Measurements from ENCODE around the gene MPL.

The MPL gene

DNA sequence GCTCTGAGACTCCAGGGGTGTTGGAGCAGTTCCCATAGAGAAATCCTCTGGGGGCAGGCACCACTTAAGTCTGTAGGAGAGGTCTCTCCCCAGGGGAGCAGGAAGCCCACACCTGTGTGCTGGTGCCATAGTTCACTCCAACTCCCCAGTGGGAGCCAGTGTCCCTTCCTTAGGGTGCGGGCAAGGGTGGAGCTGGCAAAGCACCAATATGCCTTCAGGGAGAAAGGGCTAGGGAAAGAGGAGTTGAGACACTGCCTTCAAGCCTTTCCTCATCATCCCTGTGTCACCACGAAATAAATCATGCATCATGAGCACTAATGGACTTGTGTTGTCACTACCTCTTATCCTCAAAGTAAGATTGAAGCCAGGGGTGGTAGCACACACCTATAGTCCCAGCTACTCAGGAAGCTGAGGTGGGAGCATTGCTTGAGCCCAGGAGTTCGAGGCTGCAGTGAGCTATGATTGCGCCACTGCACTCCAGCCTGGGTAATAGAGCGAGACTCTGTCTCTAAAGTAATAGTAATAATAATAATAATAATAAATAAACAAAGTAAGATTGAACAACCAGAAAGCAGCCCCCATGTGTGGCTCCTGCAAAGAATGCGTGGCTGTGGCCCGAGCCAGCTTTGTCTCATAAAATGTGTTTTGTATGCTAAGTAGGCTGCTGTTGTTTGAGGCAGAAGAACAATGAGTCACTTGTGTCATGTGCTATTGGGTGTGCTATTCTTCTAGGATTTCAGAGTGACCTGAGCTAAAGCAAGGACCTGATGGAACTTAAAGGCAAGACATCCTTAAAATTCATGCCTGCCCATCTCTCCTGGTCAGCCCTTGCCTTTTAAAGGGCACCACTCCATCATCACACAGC, 43.5 kb upstream of the MPL start:
- in situ Hi-C loops (cut with MboI; ENCODE audit: low sequenced_read_pairs, unreplicated experiment) = no loop called here
- TF ChIP-seq, protein P1, sequence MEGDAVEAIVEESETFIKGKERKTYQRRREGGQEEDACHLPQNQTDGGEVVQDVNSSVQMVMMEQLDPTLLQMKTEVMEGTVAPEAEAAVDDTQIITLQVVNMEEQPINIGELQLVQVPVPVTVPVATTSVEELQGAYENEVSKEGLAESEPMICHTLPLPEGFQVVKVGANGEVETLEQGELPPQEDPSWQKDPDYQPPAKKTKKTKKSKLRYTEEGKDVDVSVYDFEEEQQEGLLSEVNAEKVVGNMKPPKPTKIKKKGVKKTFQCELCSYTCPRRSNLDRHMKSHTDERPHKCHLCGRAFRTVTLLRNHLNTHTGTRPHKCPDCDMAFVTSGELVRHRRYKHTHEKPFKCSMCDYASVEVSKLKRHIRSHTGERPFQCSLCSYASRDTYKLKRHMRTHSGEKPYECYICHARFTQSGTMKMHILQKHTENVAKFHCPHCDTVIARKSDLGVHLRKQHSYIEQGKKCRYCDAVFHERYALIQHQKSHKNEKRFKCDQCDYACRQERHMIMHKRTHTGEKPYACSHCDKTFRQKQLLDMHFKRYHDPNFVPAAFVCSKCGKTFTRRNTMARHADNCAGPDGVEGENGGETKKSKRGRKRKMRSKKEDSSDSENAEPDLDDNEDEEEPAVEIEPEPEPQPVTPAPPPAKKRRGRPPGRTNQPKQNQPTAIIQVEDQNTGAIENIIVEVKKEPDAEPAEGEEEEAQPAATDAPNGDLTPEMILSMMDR (IDR thresholded peaks at IDR 0.05; ENCODE audit: borderline replicate concordance, control extremely low read depth, extremely low read depth, insufficient read depth, missing control alignments) = no peak
- DNase-seq (ENCODE audit: low spot score) = no peak

DNA sequence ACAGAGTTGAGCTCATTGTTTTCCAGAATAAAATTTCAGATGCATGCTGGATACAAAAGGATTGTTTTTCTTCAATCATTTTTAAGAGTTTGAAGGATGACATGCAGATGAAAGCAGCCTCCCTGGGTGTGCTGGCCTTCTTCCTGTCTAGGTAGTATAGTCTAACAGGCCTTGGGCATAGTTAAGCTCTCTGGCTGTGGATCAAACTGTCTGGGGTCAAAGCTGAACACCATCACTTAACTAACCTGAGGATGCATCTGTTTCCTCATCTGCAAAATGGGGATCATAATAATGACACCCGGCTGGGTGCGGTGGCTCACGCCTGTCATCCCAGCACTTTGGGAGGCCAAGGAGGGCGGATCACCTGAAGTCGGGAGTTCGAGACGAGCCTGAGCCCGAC, 42.9 kb upstream of the MPL start:
- TF ChIP-seq, protein P1 (IDR thresholded peaks at IDR 0.05; ENCODE audit: borderline replicate concordance, control extremely low read depth, extremely low read depth, insufficient read depth, missing control alignments) = no peak
- no peak for DNase-seq (ENCODE audit: low spot score)
- in situ Hi-C loops (cut with MboI; ENCODE audit: low sequenced_read_pairs, unreplicated experiment) = no loop called here

DNA sequence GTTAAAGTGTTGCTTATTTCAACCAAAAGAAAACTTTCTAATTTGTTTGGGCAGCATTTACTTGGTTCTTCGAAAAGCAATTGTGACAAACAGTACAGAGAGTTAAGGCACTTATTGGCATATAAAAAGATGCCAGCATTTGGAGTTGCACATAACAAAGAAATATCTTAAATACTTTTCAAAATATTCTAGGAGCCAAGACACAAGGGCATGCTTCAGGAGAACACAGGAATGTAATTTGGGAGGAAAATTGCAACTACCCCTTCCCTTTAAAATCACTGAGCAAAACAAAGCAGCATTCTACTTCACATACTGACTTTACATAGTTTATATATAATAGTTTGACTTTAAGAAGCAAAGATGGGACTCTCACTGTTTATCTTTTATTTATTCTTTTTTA, 41.4 kb upstream of the MPL start:
- in situ Hi-C loops (cut with MboI; ENCODE audit: low sequenced_read_pairs, unreplicated experiment) = no loop called here

DNA sequence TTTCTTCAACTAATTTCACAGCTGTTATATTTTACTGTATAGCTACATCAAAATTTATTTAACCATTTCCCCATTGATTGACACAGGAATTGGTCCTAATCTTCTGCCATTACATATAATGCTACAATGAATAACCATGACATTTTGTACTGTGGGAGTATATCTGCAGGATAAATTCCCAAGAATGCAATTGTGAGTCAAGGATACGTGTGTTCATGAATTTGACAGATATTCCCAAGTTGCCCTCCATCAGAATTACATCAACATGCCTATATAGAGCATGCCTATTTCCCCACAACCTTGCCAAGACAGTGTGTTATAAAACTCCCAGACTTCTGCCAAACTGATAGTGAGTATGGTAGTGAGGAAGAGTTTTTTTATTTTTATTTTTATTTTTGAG, 39.6 kb upstream of the MPL start:
- in situ Hi-C loops (cut with MboI; ENCODE audit: low sequenced_read_pairs, unreplicated experiment) = no loop called here
- TF ChIP-seq, protein P1 (IDR thresholded peaks at IDR 0.05; ENCODE audit: borderline replicate concordance, control extremely low read depth, extremely low read depth, insufficient read depth, missing control alignments) = no peak
- DNase-seq (ENCODE audit: low spot score) = no peak

More for the DNA sequence above, 41.4 kb upstream of the MPL start:
- no peak for DNase-seq (ENCODE audit: low spot score)
- TF ChIP-seq, protein P1 (IDR thresholded peaks at IDR 0.05; ENCODE audit: borderline replicate concordance, control extremely low read depth, extremely low read depth, insufficient read depth, missing control alignments) = no peak

DNA sequence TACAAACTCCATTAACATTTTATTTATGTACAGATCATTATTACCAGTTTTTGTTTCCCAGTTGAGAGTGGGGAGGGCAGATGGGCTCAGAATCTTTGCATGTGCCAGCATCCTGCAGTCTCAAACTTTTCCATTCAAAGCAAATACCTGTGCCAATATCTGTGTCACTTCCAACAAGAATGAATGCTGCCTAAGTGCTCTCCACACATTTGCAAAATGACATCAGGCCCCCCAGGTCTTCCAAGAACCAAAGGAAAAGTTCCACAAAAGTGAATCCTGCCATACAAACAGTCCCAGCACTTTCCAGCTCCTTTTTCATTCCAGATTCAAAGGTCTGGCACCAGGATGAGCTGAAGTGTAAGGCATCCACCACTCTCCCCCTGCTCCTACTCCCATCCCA, 38.5 kb upstream of the MPL start:
- TF ChIP-seq, protein P1 (IDR thresholded peaks at IDR 0.05; ENCODE audit: borderline replicate concordance, control extremely low read depth, extremely low read depth, insufficient read depth, missing control alignments) = no peak
- no peak for DNase-seq (ENCODE audit: low spot score)
- in situ Hi-C loops (cut with MboI; ENCODE audit: low sequenced_read_pairs, unreplicated experiment) = no loop called here

DNA sequence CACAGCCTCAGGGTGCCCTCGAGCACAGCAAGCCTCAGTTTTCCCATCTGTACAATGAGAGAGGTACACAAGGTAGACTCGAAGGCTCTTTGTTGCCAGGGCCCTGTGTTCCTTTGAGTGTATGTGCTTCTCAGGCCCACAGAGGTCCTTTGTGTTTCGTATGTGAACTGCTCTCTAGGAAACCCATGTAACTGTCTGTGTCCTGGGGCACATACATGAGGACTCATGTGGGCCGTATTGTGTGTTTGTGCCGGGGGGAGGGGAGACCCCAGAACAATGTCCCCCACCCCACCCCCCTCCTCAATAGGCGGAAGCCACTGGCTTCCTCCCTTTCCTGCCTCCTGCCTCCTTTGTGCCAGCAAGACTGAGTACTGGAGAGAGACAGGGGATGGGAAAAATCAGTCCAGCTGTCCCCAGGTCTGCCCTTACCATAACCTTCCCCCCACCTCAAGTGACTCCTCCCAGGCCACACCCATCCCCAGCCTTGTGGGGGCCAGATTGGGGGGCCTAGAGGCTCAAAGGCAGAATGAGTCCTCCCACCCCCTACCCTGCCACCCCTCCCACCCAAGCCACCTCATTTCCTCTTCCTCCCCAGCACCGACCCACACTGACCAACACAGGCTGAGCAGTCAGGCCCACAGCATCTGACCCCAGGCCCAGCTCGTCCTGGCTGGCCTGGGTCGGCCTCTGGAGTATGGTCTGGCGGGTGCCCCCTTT, 37.1 kb upstream of the MPL start, which contains the start of gene TIE1:
Gene TIE1, plus strand, starts transcription at position 605 of the 717 bp plus-strand sequence. Its CDS starts 90 bp downstream, at position 695.
- in situ Hi-C loops (cut with MboI; ENCODE audit: low sequenced_read_pairs, unreplicated experiment) = no loop called here
- DNase-seq (ENCODE audit: low spot score) = no peak
- TF ChIP-seq, protein P1 (IDR thresholded peaks at IDR 0.05; ENCODE audit: borderline replicate concordance, control extremely low read depth, extremely low read depth, insufficient read depth, missing control alignments) = no peak
